Measurements from ENCODE around the gene FMO4. TPM values are rescaled to one million over a fixed set of nuclear protein-coding genes. Genes with fewer than 3 reads are reported as not detected.

FMO4 gene
- total and polyA plus RNA-seq, 10 of the 15 experiments (the other 5 are each of a cell fraction or from before 2014, with no cell fraction given): 0.26 to 3.0 (median 1.1) TPM

DNA sequence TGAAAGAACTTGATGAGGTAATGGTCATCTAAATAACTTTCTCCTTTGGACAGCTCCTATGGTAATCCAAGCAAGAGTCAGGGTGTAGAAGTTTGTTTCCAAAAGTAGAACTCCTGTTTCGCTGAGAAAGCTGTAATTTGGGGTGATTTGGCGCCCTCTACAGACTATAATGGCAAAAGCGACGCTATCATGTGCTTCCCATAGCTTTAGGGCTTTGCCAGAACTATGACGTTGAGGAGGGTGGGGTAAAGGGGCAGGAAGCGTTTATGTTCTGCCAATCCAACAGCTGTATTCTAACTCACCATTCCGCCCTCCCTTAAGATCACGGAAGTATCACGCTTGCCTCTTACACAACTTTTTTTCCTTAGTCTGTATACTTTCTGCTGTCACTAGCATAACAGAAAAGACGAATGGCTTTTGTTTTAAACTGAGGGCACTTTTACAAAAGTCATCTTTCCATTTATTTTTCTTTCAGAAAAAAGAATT lies at the start of gene FMO4 (continued):
- TF ChIP-seq IKZF2 (IDR thresholded peaks at IDR 0.05) (peak in 1 of 2 experiments; percentile 17; a peak in 1 of 4 replicates), POU2F2 (IDR thresholded peaks at IDR 0.05; ENCODE audit: borderline replicate concordance, low read depth, low read length) (peak; percentile 51; the same call in 1 of the 3 replicates), CREB1 (IDR thresholded peaks at IDR 0.05; ENCODE audit: low read depth) (peak; percentile 81), BMI1 (IDR thresholded peaks at IDR 0.05; ENCODE audit: borderline replicate concordance) (no peak), NR2F1 (conservative IDR thresholded peaks at IDR 0.05) (no peak), TAF1 (IDR thresholded peaks at IDR 0.05; ENCODE audit: borderline replicate concordance, low read depth, low read length) (peak; percentile 45; the same call in 1 of the 2 replicates), POLR2A (IDR thresholded peaks at IDR 0.05; ENCODE audit: low read depth, low read length) (peak; percentile 28; the same call in 1 of the 2 replicates), PML (IDR thresholded peaks at IDR 0.05; ENCODE audit: low read length) (no peak; the same call in 1 of the 2 replicates), RAD51 (IDR thresholded peaks at IDR 0.05) (peak; percentile 46; the same call in 1 of the 2 replicates)
- TF ChIP-seq, protein P1, sequence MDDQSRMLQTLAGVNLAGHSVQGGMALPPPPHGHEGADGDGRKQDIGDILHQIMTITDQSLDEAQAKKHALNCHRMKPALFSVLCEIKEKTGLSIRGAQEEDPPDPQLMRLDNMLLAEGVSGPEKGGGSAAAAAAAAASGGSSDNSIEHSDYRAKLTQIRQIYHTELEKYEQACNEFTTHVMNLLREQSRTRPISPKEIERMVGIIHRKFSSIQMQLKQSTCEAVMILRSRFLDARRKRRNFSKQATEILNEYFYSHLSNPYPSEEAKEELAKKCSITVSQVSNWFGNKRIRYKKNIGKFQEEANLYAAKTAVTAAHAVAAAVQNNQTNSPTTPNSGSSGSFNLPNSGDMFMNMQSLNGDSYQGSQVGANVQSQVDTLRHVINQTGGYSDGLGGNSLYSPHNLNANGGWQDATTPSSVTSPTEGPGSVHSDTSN (IDR thresholded peaks at IDR 0.05; ENCODE audit: insufficient replicate concordance, low read depth, low read length): peak; percentile 17
- TF ChIP-seq, protein P2, sequence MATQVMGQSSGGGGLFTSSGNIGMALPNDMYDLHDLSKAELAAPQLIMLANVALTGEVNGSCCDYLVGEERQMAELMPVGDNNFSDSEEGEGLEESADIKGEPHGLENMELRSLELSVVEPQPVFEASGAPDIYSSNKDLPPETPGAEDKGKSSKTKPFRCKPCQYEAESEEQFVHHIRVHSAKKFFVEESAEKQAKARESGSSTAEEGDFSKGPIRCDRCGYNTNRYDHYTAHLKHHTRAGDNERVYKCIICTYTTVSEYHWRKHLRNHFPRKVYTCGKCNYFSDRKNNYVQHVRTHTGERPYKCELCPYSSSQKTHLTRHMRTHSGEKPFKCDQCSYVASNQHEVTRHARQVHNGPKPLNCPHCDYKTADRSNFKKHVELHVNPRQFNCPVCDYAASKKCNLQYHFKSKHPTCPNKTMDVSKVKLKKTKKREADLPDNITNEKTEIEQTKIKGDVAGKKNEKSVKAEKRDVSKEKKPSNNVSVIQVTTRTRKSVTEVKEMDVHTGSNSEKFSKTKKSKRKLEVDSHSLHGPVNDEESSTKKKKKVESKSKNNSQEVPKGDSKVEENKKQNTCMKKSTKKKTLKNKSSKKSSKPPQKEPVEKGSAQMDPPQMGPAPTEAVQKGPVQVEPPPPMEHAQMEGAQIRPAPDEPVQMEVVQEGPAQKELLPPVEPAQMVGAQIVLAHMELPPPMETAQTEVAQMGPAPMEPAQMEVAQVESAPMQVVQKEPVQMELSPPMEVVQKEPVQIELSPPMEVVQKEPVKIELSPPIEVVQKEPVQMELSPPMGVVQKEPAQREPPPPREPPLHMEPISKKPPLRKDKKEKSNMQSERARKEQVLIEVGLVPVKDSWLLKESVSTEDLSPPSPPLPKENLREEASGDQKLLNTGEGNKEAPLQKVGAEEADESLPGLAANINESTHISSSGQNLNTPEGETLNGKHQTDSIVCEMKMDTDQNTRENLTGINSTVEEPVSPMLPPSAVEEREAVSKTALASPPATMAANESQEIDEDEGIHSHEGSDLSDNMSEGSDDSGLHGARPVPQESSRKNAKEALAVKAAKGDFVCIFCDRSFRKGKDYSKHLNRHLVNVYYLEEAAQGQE (IDR thresholded peaks at IDR 0.05; ENCODE audit: low read depth, low read length): peak; percentile 37; the same call in 1 of the 2 replicates
- TF ChIP-seq, protein P3, sequence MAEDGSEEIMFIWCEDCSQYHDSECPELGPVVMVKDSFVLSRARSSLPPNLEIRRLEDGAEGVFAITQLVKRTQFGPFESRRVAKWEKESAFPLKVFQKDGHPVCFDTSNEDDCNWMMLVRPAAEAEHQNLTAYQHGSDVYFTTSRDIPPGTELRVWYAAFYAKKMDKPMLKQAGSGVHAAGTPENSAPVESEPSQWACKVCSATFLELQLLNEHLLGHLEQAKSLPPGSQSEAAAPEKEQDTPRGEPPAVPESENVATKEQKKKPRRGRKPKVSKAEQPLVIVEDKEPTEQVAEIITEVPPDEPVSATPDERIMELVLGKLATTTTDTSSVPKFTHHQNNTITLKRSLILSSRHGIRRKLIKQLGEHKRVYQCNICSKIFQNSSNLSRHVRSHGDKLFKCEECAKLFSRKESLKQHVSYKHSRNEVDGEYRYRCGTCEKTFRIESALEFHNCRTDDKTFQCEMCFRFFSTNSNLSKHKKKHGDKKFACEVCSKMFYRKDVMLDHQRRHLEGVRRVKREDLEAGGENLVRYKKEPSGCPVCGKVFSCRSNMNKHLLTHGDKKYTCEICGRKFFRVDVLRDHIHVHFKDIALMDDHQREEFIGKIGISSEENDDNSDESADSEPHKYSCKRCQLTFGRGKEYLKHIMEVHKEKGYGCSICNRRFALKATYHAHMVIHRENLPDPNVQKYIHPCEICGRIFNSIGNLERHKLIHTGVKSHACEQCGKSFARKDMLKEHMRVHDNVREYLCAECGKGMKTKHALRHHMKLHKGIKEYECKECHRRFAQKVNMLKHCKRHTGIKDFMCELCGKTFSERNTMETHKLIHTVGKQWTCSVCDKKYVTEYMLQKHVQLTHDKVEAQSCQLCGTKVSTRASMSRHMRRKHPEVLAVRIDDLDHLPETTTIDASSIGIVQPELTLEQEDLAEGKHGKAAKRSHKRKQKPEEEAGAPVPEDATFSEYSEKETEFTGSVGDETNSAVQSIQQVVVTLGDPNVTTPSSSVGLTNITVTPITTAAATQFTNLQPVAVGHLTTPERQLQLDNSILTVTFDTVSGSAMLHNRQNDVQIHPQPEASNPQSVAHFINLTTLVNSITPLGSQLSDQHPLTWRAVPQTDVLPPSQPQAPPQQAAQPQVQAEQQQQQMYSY (CRISPR knock-in tag; IDR thresholded peaks at IDR 0.05): no peak
- TF ChIP-seq, protein P4, sequence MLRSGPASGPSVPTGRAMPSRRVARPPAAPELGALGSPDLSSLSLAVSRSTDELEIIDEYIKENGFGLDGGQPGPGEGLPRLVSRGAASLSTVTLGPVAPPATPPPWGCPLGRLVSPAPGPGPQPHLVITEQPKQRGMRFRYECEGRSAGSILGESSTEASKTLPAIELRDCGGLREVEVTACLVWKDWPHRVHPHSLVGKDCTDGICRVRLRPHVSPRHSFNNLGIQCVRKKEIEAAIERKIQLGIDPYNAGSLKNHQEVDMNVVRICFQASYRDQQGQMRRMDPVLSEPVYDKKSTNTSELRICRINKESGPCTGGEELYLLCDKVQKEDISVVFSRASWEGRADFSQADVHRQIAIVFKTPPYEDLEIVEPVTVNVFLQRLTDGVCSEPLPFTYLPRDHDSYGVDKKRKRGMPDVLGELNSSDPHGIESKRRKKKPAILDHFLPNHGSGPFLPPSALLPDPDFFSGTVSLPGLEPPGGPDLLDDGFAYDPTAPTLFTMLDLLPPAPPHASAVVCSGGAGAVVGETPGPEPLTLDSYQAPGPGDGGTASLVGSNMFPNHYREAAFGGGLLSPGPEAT (IDR thresholded peaks at IDR 0.05; ENCODE audit: low read depth): 0 out of 2 replicates have a peak, but pooled peaks have one; percentile 29
- TF ChIP-seq, protein P5, sequence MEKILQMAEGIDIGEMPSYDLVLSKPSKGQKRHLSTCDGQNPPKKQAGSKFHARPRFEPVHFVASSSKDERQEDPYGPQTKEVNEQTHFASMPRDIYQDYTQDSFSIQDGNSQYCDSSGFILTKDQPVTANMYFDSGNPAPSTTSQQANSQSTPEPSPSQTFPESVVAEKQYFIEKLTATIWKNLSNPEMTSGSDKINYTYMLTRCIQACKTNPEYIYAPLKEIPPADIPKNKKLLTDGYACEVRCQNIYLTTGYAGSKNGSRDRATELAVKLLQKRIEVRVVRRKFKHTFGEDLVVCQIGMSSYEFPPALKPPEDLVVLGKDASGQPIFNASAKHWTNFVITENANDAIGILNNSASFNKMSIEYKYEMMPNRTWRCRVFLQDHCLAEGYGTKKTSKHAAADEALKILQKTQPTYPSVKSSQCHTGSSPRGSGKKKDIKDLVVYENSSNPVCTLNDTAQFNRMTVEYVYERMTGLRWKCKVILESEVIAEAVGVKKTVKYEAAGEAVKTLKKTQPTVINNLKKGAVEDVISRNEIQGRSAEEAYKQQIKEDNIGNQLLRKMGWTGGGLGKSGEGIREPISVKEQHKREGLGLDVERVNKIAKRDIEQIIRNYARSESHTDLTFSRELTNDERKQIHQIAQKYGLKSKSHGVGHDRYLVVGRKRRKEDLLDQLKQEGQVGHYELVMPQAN (conservative IDR thresholded peaks at IDR 0.05): no peak
- TF ChIP-seq, protein P6, sequence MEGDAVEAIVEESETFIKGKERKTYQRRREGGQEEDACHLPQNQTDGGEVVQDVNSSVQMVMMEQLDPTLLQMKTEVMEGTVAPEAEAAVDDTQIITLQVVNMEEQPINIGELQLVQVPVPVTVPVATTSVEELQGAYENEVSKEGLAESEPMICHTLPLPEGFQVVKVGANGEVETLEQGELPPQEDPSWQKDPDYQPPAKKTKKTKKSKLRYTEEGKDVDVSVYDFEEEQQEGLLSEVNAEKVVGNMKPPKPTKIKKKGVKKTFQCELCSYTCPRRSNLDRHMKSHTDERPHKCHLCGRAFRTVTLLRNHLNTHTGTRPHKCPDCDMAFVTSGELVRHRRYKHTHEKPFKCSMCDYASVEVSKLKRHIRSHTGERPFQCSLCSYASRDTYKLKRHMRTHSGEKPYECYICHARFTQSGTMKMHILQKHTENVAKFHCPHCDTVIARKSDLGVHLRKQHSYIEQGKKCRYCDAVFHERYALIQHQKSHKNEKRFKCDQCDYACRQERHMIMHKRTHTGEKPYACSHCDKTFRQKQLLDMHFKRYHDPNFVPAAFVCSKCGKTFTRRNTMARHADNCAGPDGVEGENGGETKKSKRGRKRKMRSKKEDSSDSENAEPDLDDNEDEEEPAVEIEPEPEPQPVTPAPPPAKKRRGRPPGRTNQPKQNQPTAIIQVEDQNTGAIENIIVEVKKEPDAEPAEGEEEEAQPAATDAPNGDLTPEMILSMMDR (IDR thresholded peaks at IDR 0.05 in 2 of 3, conservative IDR thresholded peaks at IDR 0.05 in 1 of 3; ENCODE audit: control insufficient read depth in 2 of 3, extremely low read depth in 1 of 3, insufficient read depth in 1 of 3, low read depth in 3 of 3, low read length in 3 of 3): peak; percentile 72 to 90 (median 87)
